GM18951 (cell line): Measurements from ENCODE around the gene SMIM45.

ENCODE experiments used
- POLR2A ChIP-seq: IDR thresholded peaks from 4 replicates; pipeline ENCODE4 v1.6.1; 2011; ENCODE audit warnings: mild to moderate bottlenecking; ENCODE audit not compliant: insufficient read length, insufficient read depth; ENCODE audit errors: extremely low read depth
- in situ Hi-C: fragments of 300-500 bp; cut with MboI; formaldehyde crosslinking; loops from one replicate; pipeline ENCODE4 v1.12.0; 2022; ENCODE audit warnings: low sequenced_read_pairs, mixed read lengths, inconsistent platforms; ENCODE audit not compliant: unreplicated experiment

Gene SMIM45

DNA sequence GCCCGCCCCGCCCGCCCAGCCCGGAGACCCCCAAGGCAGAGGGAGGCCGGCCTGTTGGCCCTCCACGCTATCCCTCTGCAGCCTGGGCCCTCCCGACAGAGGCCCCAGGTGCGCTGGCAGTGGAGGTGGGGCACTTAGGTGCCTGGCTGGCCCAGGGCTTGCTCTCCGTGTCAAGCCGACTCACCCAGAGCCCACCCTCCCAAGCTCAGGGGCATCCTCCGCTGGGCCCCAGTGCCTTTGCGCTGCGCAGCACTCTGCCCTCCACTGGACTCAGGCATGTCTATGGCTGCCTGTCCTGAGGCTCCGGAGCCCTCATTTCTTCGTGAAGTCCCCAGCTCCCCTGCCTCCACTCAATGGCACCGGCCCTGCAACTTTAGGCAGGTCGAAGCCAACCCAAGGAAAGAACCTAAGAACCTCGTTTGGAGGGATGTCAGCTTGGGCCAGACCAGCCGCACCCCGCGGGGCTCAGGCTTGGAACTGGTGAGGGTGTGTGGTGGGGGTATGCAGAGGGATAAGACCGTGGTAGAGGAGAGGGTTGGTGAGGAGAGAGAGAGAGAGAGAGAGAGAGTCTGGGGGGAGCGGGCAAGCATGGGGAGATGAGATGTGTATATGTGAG, 6.1 kb downstream of the SMIM45 start:
- TF ChIP-seq POLR2A, result no peak
- in situ Hi-C loops, result loop anchor here (25.0 kb wide), 1 partner anchor 129 kb away; the partner anchor contains the start of genes NDUFA6 and SMDT1

DNA sequence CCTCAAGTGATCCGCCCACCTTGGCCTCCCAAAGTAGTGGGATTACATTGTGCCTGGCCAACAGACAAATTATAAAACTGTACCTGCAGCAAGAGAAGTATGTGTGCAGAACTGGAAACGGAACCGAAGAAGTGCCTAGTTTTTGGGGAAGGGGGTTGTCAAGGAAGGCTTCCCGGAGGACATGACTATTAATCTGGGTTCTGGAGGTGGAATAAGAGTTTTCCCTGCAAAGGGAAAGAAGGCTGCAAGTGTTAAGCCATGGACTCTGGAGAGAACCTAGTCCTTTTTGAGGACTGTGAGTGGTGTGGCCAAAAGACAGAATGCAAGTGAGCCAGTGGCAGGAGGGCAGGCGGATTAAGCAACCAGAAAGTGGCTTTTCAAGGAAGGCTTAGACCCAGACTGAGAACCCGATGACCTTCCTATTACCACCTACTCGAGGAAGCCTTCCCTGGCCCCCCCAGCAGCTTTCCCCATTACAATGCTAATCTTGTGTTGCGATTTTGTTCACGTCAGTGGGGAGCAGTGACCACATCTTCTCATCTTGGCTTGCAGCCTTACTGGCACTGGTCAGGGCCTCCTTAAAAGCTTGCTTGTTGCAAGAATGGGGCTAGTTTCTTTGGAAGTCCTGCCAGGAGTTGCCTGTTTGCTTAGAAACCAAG, 11.6 kb downstream of the SMIM45 start:
- TF ChIP-seq POLR2A, result no peak
- in situ Hi-C loops, result loop anchor here (10.0 to 25.0 kb wide), 2 partner anchors 124 to 471 kb away; partner anchors contain the start of genes NDUFA6, NFAM1 and SMDT1

DNA sequence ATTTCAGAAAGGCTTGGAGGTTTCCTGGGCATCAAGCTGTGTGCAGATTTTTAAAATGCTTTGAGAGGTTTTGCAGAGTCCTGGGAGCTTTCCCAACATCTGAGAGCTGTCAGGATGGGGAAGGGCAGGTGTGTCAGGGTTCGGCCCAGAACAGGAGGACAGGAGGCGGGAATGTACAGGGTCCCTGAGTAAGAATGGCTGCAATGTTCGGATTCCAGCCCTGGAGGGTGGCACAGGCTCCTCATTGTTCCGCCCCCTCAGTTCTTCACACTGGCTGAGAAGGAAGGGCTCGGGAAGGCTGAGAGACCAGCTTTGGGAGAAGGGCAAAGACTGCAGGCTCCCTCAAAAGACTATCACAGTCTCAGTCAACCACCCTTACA, 12.2 kb downstream of the SMIM45 start:
- in situ Hi-C loops, result loop anchor here (10.0 to 25.0 kb wide), 2 partner anchors 123 to 471 kb away; partner anchors contain the start of genes NDUFA6, NFAM1 and SMDT1
- no peak for TF ChIP-seq POLR2A

DNA sequence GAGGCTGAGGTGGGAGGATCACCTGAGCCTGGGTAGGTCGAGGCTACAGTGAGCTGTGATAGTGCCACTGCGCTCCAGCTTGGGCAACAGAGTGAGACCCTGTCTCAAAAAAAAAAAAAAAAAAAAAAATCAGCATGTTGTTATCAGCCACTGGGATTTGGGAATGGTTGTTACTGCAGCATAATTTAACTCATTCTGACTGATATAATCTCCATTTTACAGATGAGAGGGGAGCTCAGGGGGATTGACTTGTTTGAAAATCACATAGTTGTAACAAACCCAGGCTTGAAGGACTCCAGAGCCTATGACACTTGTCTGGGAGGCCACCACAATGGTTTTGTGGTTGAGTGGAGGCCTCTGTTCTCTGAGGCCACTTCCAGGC, 14.3 kb downstream of the SMIM45 start:
- in situ Hi-C loops, result loop anchor here (10.0 to 25.0 kb wide), 2 partner anchors 121 to 469 kb away; partner anchors contain the start of genes NDUFA6, NFAM1 and SMDT1
- TF ChIP-seq POLR2A, result no peak

DNA sequence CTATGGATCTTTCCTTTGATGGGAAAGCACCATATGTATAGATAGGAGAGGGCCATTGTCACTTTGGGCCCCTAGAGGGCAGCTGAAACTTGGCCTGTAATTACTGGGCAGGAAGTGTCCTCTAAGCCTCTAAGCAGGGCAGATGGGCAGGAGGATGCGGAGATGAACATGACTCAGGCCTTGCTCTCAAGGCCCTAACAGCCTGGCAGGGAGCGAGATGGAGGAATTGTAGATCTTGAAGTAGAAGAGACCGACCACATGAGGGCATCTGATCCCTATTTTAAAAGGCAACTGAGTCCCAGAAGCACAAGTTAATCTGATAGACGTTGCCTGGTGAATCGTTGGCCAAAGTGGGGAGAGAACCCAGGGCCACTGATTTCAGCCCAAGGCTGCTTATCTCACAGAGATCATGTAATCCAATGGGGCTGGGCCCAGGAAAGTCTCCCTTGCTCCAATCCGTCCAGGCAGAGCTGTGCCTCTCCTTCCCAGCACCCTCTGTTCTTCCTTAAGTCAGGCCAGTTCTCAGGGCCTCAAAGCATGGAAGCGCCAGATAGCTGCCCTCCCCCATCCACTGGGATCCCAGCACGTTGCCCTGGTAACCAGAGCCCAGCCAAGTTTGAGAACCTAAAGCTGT, 14.8 kb downstream of the SMIM45 start:
- in situ Hi-C loops, result loop anchor here (10.0 to 25.0 kb wide), 2 partner anchors 121 to 468 kb away; partner anchors contain the start of genes NDUFA6, NFAM1 and SMDT1
- TF ChIP-seq POLR2A, result no peak

DNA sequence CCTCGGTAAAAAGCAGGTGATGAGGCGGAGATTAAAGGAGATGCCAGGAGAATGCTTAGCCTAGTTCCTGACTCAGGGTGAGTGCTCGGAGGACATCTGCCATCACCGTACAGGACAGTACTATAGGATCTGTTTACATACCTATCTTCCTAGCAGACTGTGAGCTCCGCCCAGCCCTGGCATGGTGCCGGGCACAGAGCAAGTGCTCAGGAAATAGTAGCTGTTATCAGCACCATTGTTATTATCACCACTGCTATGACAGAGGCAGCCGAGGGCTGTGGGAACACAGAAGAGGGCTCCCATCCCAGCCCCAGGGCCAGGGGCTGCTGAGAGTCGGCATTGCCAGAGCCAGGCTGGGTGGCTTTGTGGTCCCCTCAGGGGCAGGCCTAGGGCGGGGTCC, 16.7 kb downstream of the SMIM45 start:
- TF ChIP-seq POLR2A, result no peak
- in situ Hi-C loops, result loop anchor here (10.0 to 25.0 kb wide), 2 partner anchors 119 to 466 kb away; partner anchors contain the start of genes NDUFA6, NFAM1 and SMDT1

DNA sequence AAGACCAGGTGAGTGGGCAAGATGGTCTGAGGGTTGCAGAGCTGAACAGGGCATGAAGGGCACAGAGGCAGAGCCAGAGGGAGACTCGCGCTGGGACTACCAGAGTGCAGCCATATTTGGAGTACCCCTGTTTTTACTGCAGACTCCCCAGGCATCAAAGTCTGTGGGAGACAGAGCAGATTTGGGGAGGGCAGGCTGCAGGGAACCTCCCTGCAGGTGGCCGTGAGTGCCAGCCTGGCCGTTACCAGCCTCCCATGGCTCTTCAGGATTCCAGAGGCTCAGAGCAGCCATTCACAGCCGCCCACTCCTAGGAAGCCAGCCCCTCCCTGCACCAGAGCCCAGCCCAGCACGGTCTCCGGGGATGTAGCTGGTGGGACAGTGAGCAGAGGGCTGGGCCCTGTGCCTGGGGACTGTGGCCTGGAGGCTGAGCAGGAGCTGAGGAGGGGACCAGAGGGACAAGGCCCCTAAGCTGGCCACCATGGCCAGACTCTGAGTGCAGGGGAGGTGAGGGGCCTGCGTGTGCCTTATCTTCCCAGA, 17.2 kb downstream of the SMIM45 start, which contains the start of gene SEPTIN3:
TSS of gene SEPTIN3 (plus strand) at position 334 of the 537 bp plus-strand sequence. CDS start 2,050 bp downstream, outside the sequence.
- TF ChIP-seq POLR2A, result no peak
- in situ Hi-C loops, result loop anchor here (10.0 to 25.0 kb wide), 2 partner anchors 118 to 466 kb away; partner anchors contain the start of genes NDUFA6, NFAM1 and SMDT1

DNA sequence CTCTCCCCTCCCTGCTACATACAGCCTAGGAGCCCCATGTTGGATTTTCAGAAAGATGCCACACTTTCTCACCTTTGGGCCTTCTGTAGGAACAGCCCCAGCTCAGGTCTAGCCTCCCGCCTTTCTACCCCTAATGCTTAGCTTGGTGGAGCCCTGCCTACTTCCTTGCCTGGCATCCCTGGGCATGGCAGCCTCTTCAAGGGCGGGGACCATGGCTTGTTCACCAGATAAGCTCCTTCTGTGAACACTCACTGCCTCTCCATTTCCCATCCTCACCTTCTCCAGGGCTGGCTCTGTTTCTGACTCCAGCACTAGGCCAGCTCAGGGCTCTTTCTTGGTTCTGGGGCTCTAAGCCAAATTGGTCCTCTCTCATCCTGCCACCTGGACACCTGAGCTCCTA, 18.7 kb downstream of the SMIM45 start:
- in situ Hi-C loops, result loop anchor here (25.0 kb wide), 1 partner anchor 117 kb away; the partner anchor contains the start of genes NDUFA6 and SMDT1
- TF ChIP-seq POLR2A, result no peak

DNA sequence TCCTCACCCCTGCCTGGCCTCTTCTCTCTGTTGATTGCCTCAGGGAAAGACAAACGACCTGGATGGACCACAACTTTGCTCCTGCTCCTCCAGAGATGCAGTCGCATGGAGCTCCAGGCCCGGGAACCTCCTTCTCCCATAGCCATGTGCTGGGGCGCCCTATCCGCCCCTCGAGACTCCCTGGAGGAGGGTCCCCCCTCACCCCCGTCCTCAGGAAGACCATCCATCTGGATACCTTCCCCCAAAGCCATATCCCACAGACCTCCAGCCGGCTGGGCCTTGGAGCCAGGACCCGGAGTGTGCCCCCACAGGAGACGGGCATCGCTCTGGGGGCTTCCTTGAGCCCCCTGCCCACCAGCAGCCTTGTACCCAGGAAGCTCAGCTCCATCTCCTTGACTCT, 19.5 kb downstream of the SMIM45 start:
- TF ChIP-seq POLR2A, result no peak
- in situ Hi-C loops, result loop anchor here (25.0 kb wide), 1 partner anchor 116 kb away; the partner anchor contains the start of genes NDUFA6 and SMDT1

DNA sequence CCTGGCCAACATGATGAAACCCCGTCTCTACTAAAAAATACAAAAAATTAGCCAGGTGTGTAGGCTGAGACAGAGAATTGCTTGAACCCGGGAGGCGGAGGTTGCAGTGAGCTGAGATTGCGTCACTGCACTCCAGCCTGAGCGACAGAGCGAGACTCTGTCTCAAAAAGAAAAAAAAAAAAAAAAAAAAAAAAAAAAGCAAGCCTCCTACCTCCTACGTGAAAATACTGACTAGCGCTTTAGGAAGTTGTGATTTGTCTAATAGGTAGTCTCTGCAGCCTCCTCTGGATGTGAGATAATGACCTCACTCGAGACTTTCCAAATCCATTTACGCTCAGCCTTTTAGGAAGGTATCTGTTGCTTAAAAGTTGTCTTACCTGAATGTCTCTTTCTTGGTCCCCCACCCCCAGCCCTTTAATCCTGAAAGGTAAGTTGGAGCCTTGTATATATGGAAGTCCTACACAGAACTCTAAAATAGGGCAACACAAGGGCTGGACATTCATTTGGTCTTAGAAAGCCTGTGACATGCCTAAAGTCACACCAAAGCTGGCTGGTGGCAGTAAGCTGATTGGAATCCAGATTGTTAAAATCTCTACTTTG, 22.8 kb downstream of the SMIM45 start:
- in situ Hi-C loops, result loop anchor here (25.0 kb wide), 1 partner anchor 113 kb away; the partner anchor contains the start of genes NDUFA6 and SMDT1
- no peak for TF ChIP-seq POLR2A

DNA sequence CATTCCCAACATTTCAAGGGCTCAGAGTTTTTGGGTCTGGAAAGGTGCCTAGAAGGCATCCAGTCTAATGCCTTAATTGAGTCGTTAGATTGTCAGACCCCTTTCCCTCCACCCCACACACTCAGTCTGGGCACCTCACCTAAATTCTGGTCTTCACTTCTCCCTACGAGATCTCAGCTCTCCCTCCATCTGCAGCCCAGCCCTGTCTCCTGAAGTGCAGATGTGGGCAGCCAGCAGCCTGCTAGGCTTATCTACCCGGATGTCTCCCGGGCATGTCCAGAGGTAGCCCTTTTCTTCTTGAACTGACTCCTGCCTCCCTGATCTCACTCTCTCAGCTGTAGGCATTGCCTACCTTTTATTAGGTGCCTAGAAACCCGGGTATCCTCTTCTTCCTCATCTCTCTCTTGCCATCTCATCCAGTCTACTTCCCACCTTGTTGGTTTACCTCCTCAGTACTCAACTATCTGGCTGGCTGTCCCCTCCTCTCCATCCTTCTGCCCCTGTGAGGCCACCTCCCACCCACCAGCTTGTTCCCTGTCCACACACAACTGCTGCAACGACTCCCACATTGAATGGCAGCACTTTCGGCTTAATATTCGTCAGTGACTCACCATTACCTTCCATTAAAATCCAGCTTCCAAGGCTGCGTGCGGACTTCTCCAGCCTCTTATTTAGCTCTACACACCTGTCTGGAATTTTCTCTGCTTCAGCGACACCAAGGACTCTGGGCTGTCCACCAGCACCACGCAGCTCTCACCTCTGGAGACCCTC, 23.5 kb downstream of the SMIM45 start:
- in situ Hi-C loops, result no loop called here
- no peak for TF ChIP-seq POLR2A

DNA sequence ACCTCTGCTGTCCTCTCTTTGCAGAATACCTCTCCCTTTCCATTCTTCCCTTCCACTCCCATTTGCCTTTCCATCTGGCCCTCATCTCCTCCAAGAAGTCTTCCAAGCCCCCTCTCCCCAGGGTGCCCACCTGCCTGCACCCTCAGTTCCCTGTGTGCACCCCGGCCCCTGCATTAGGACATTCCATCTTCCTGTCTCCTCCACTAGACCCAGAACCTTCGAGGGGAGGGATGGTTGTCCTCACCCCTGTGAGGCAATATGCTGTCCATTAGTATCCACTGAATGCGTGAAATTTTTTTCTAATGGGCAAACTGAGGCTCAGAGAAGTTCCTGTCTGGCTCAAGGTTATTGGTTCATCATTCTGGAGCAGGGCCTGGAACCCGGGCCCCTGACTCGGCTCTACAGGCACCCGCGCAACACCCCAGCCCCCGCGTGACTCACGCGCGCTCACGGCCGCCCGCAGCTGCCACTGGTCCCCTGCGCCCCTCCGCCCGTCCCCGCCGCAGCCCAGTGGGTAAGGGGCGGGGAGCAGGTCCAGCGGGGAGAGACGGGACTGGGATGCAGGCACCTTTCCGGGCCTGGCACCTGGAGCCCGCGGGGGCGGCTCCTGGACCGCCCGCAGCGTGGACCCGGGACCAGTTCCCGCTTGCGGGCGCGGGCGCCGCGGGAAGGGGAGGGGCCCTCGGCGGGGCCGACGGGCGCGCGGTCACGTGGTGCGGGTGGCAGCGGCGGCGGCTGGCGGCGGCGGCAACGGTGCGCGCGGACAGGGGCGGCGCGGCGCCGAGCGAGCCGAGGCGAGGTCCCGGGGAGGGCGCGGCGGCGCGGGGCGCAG, 24.3 kb downstream of the SMIM45 start:
- in situ Hi-C loops, result no loop called here

More for the DNA sequence above, 24.3 kb downstream of the SMIM45 start:
- TF ChIP-seq POLR2A, result no peak
